NB4 (cell line): ENCODE results near the gene PDXK.

Source experiments
- DNase-seq: peaks from one replicate; pipeline ENCODE4 v3.0.0; 2010; ENCODE audit warnings: low read depth
- H3K4me3 ChIP-seq: one replicate; pipeline ENCODE4 v1.5.1; 2011; ENCODE audit warnings: mild to moderate bottlenecking, low read depth, low read length, moderate library complexity
- MAX ChIP-seq: IDR thresholded peaks from 2 replicates; pipeline ENCODE4 v1.6.1; 2011; ENCODE audit warnings: low read depth, low read length
- MYC ChIP-seq: IDR thresholded peaks from 2 replicates; pipeline ENCODE4 v1.6.1; 2011; ENCODE audit warnings: low read depth, low read length
- POLR2A ChIP-seq: IDR thresholded peaks from 2 replicates; pipeline ENCODE4 v1.6.1; 2011; ENCODE audit warnings: mild to moderate bottlenecking; ENCODE audit not compliant: insufficient read length; ENCODE audit errors: extremely low read depth
- TF ChIP-seq, protein P1 (sequence below): IDR thresholded peaks from one replicate; pipeline ENCODE4 v1.5.1; 2012; ENCODE audit warnings: low read depth, low read length

PDXK gene

GRCh38 chr21:43741423-43742096 lies 22.6 kb downstream of the PDXK start:
- DNase-seq = no peak
- no peak overlapping the region for H3K4me3 ChIP-seq

DNA sequence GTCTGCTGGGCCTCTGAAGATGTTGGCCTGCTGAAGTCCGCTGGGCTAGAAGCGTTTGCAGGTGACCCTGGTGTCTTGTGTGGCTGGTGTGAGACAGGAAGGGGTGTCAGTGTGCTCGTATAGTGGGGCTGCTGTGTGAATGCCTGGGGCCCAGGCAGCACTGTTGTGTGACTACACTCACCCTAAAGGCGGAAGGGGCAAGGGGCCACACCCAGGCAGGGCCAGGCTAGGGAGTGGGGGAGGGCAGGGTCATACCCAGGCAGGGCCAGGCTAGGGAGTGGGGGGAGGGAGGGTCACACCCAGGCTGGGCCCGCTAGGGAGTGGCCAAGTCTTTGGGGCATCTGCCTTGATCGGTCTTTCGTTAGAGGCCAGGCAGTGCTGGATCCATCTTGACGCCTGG lies 25.0 kb downstream of the PDXK start:
- DNase-seq = no peak
- H3K4me3 ChIP-seq = no peak overlapping the region
- no peak for TF ChIP-seq MYC
- no peak for TF ChIP-seq POLR2A
- TF ChIP-seq, protein P1, sequence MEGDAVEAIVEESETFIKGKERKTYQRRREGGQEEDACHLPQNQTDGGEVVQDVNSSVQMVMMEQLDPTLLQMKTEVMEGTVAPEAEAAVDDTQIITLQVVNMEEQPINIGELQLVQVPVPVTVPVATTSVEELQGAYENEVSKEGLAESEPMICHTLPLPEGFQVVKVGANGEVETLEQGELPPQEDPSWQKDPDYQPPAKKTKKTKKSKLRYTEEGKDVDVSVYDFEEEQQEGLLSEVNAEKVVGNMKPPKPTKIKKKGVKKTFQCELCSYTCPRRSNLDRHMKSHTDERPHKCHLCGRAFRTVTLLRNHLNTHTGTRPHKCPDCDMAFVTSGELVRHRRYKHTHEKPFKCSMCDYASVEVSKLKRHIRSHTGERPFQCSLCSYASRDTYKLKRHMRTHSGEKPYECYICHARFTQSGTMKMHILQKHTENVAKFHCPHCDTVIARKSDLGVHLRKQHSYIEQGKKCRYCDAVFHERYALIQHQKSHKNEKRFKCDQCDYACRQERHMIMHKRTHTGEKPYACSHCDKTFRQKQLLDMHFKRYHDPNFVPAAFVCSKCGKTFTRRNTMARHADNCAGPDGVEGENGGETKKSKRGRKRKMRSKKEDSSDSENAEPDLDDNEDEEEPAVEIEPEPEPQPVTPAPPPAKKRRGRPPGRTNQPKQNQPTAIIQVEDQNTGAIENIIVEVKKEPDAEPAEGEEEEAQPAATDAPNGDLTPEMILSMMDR = no peak
- TF ChIP-seq MAX = no peak

More at GRCh38 chr21:43741423-43742096, 22.6 kb downstream of the PDXK start:
- TF ChIP-seq POLR2A (no peak), MAX (no peak), MYC (no peak)
- TF ChIP-seq, protein P1 = no peak

- no peak for DNase-seq
- TF ChIP-seq POLR2A (no peak), MAX (no peak), MYC (no peak)
- TF ChIP-seq, protein P1 = no peak
- no peak overlapping the region for H3K4me3 ChIP-seq
Measured at GRCh38 chr21:43744725-43745124, 25.8 kb downstream of the PDXK start.

DNA sequence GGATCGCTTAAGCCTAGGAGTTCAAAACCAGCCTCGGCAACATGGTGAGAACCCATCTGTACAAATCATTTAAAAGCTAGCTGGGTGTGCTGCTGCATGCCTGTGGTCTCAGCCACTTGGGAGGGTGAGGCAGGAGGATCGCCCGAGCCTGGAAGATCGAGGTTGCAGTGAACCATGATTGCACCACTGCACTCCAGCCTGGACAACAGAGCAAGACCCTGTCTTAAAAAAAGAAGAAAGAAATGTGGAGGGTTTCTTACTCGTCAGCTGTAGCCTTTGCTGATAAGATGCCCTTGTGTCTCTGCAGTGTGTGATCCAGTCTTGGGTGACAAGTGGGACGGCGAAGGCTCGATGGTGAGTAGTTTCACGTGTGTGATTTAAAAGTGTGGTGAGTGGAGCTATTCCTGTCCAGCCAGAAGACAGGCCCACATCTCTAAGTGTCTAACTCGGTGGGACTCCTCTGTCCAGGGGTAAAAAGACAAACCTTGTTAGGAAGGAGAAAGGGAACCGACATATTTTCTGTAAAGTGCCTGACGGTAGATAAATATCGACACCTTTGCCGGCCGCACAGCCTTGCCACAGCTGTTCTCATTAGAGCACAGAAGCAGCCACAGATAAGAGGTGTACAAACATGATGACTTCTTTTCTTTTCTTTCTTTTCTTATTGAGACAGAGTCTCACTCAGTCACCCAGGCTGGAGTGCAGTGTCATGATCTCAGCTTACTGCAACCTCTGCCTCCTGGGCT lies 27.0 kb downstream of the PDXK start:
- DNase-seq = no peak
- H3K4me3 ChIP-seq = no peak overlapping the region
- TF ChIP-seq, protein P1 = no peak
- TF ChIP-seq POLR2A (no peak), MAX (no peak), MYC (no peak)

GRCh38 chr21:43748622-43749021 lies 29.7 kb downstream of the PDXK start:
- DNase-seq = no peak
- TF ChIP-seq, protein P1 = no peak
- no peak for TF ChIP-seq MAX
- no peak for TF ChIP-seq POLR2A
- no peak for TF ChIP-seq MYC
- H3K4me3 ChIP-seq = no peak overlapping the region
